IPS-18c (cell line): ENCODE measurements around the gene PHRF1.

ENCODE experiments used
- H3K4me3 ChIP-seq: 2 replicates; pipeline ENCODE4 v1.7.0; 2013; ENCODE audit warnings: low read depth, mild to moderate bottlenecking, low read length, moderate library complexity; ENCODE audit not compliant: insufficient read depth
- H3K9me3 ChIP-seq: one replicate; pipeline ENCODE4 v1.6.1; 2013; ENCODE audit warnings: mild to moderate bottlenecking, low read length, moderate library complexity; ENCODE audit not compliant: control insufficient read depth, insufficient read depth

The PHRF1 gene

DNA sequence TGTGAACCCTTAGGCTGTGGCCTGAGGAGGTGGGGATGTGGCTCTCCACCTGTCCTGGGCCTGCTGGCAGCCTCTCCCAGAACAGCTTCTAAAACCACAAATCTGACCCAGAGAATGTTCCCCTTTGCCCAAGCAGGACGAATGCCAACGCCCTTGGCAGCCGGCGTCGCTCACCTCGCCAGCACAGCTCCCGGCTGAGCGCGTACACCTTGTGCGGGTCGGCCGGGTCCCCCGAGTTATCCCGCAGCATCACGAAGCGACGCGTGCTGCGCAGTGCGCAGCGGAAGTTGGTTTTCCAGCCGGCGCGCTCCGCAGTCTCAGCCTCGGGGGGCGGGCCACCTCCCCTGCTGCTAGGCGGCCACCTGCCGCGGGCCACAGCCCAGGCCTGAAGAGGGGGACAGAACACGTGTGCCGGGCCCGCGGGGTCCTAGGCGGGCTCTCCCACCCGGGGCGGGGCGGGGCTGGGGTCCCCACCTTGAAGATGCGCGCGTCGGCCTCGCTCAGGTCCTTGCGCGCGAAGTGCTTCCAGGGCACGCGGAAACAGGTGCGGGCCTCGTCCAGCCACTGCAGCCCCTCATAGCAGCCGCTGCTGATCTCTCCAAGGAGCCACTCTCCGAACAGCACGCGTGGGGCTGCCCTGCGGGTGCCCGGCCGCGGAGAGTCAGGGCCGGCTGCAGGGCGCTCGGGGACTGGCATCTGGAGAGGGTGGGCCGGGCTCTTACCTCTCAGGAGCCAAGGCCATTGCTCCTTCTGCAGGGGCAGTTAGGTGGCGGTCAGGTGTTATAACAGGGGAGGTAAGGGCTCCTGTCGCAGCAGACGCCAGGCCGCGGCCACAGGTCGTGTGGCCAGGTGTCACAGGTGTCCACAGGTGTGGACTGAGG is 38.6 kb downstream of the PHRF1 start:
- H3K4me3 ChIP-seq = peak overlapping the region; percentile 96
- H3K9me3 ChIP-seq = no peaks in the 10 kb centered on the region

DNA sequence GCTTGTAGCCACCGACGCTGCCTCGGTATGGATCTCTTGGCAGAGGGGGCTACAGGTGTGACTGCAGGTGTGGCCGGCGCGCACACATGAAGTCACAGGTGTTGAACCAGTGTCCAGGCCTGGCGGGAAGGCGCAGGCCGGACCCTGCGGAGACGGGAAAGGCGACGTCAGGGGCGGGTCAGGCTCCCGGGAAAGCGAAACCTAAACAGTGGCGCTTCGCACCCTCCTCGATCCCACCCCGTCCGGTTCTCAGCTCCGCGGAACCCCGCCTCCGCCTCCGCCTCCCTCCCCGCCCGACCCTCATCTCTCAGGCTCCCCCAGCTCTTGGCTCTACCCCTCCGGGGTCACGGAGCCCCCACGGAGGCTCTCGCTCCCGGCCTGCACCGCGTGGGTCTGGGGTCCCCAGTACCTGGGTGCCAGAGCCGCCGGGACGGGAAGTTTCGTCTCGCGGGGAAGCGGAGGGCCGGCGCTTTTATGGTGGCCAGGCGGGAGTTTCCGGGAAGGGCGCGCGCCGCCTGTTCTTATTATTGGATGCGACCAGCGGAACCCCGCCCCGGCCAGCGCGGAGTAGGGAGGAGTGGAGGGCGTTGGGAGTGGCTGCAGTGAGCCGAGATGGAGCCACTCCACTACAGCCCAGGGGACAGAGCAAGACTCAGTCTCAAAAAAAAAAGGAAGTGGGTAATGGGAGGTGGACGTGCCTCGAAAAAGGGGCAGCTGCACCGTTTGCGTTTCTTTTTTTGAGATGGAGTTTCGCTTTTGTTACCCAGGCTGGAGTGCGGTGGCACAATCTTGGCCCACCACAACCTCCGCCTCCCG is 39.4 kb downstream of the PHRF1 start, which contains the start of gene IRF7:
Gene IRF7, minus strand, starts transcription at position 447 of the 816 bp plus-strand sequence. CDS start 586 bp downstream, outside the sequence.
- peak within 1 kb of the TSS; percentile 96 for H3K4me3 ChIP-seq
- H3K9me3 ChIP-seq = no peaks in the 10 kb centered on the region

DNA sequence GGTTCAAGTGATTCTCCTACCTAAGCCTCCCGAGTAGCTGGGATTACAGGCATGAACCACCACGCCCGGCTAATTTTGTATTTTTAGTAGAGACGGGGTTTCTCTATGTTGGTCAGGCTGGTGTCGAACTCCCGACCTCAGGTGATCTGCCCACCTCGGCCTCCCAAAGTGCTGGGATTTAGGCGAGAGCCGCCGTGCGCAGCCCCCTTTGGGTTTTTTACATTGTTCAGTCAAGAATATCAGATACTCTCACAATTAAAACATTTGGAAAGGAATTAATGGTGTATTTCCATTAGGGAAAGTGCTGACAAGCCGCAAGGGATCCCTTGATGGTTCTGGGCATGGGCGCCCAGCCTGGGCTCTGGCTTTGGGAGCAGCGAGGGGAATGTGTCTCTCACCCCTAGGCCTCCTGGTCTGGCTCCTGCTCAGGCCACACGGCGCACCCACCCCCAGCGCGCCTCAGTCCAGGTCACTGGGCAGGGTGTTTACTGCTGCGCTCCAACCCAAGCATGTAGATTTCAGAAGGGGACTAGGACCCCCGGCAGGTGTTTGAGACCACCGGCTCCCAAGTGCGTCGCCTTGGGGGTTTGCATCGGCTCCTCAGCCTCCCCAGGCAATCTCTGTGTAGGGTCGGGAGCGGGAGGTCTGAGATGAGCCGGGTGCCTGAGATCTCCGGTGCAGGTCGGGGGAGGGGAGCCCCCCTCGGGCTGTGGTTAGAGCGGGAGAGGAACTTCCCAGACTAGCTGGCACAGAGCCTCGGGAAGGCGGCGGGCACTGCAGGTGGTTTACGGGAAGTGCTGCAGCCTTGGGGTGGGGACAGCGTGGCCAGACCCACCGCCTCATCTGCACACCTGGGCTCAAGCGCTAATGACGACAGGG is 40.3 kb downstream of the PHRF1 start:
- Histone ChIP-seq H3K4me3 (no peak overlapping the region; the same call in 1 of the 2 replicates), H3K9me3 (no peaks in the 10 kb centered on the region)

DNA sequence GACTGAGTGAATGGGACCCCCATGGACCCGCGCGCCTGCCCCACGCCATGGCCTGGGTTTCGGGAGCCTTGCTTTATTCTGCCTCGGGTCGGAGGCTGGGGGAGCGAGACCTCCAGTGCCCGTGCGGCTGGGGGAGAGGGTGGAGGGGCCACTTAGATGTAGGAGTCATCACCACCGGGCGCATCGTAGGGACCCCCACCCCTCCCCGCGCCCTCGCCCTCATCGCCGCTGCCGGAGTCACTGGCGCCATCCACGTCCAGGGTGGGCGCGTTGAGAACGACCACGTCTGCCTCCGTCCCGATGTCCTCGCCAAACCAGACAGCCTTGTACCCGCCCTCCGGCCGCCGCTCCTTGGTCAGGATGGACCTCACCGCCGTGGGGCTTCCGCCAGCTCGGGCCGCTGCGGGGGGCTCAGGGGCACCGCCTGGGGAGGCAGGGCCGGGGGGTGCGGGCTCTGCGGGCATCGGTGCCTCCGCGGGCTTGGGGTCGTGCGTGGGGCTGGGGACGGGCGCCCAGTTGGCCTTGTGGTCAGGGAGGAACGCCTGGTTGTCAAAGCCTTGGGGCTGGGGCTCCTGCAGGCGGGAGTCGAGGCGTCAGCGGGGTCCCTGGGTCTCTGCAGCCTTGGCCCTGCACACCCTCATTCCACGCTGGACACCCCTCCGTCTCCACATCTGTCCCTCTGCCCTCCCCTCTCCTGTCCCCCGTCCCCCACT is 41.1 kb downstream of the PHRF1 start:
- H3K9me3 ChIP-seq = no peaks in the 10 kb centered on the region
- no peak overlapping the region for H3K4me3 ChIP-seq

DNA sequence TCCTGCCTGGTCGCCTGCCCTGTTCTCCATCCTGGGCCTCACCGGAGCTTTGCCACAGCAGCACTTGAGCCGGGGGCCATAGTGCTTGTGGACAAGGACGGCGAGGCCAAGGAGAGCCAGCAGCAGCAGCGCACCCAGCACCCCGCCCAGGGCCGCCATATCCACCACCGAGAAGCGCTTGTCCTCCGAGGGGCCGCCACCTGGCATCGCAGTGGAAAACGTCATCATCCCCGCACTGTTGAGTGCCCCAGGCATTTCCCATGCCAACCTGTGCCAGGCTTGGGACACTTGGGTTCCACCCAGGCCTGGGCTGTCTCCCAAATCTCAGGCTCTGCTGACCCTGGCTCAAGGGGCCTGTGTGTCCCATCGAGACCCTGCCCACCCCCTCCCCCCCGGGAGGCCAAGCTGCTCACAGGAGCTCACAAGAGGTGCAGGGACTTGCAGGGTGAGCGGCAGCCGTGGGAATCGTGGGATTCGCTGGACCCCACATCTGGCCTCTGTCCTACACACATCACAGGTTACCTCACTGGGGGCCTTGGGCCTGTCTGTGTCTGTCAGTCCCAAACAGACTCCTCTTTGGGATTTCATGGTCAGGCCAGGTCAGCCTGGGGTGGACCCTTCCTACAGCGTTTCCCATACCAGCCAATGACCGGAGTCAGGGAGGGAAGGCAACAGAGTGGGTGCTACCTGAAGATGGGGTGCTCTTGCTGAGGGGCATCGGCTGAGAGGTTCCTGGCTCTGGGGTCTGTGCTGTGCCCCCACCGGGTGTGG is 41.8 kb downstream of the PHRF1 start:
- no peak overlapping the region for H3K4me3 ChIP-seq
- H3K9me3 ChIP-seq = no peaks in the 10 kb centered on the region

DNA sequence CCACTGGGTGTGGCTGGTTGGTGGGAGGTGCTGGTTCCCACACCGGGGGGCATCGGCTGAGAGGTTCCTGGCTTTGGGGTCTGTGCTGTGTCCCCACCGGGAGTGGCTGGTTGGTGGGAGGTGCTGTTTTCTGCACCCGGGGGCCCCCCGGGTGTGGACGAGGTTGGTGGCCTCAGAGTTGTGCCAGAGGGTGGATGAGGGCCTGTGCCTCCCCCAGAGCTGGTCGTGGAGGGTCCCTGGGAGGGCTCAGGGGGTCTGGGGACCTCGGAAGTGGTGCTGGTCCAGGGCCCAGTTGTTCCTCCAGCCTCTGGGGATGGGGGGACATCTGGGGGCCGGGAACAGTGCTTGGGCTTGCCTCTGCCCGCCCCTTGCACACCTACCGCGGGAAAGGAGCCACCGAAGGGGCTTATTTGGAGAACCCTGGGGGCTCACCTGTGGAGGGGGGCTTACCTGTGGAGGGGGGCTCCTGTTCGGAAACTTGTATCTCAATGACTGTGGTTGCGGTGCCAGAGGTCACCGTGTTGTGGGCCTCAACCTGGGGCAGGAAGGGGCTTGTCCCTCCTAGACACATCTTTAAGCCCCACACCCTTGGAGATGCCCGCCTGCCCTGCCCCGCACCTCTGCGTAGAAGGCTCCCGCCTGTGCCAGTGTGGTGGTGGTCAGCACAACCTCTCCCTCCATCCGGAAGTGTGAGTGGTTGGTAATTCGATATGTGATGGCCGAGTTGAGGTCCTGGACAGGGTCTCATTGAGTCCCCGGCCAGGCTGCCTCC is 42.8 kb downstream of the PHRF1 start:
- H3K4me3 ChIP-seq = no peak overlapping the region

DNA sequence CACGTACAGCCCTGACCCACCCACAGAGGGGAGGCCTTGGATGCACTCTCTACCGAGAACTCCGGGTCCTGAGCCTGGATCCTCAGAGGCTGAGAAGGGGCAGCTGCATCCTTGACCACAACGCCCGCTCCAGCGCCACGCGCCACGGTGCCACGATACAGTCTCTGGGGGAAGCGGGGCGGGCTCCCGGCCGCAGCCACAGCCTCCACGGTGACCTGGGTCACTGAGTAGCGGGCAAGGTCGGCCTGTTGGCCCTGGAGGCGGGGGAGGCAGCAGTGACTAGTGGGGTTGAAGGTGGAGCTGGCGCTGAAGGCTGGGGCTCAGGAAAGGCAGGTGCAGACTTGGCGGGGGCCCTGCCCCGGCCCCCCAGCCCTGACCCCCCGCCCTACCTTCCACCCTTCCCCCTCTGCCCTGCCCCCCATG is 43.4 kb downstream of the PHRF1 start:
- Histone ChIP-seq H3K4me3 (no peak overlapping the region), H3K9me3 (no peaks in the 10 kb centered on the region)

More for the DNA sequence above, 42.8 kb downstream of the PHRF1 start:
- no peaks in the 10 kb centered on the region for H3K9me3 ChIP-seq

DNA sequence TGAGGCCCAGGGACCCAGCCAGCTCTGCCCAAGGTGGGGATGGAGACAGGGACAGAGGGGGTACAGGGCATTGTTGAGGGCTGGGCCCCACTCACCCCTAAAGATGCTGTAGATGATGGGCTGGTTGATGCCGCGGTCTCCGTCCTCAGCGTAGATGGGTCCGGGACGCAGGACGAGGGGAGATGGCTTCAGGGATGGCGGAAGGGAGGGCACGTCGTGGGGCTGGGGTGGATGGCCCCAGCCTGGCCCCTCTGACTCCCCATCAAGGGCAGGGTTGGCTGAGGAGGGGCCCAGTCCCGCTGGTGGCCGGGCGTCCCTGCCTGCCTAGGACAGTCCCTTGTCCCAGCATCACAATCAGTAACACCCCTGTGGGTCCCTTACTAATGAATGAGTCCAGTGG is 43.9 kb downstream of the PHRF1 start:
- no peak overlapping the region for H3K4me3 ChIP-seq
- no peaks in the 10 kb centered on the region for H3K9me3 ChIP-seq

DNA sequence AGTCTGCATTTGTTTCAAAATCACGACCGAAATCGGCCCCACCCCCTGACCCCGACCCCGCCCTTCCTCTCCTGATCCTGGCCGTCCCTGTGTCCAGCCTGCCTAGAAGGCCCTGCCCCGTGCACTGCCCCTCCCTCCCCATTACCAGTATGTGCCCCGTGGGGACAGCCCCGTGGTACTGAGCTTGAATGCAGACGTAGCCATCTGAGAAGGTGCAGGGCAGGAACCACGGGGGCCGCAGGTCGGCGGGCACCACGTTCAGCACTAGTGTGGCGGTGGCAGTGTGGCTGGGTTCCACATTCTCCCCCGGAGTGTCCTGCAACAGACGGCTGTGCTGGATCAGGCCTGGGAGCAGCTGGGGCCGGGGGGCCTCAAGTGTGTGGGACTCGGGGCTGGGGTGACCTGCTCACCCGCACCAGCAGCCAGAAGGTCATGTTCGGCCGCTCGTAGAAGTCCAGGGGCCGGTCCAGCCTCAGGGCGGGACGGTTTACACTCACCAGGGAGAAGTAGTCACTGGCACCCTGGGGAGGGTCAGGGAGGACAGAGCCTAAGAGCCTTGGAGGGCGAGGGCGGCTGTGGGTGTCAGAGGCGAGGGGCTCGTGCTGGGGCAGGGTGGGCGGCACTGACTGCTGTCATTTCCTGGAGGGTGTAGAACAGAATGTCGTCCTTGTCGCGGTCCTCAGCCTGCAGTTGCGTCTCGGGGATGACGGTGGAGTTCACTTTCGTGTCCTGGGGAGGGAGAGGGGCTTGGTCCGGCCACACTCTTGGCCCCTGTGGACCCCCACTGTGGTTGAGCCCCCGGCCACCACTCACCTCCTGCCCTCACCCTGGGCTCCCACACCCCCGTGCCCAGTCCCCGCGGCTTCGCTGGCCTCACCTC is 44.9 kb downstream of the PHRF1 start:
- Histone ChIP-seq H3K9me3 (no peaks in the 10 kb centered on the region), H3K4me3 (no peak overlapping the region)

DNA sequence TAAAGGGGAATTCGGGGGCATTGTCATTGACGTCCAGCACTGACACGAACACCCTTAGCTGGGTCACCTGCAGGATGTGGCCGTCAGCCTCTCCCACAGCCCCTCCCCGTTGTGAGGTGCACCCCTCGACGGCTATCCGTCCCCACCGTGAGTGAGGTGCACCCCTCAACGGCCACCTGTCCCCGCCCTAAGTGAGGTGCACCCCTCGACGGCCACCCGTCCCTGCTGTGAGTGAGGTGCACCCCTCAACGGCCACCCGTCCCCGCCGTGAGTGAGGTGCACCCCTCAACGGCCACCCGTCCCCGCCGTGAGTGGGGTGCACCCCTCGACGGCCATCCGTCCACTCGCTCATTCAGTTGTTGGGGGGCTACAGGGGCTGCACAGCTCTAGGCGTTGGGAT is 45.6 kb downstream of the PHRF1 start:
- Histone ChIP-seq H3K9me3 (no peaks in the 10 kb centered on the region), H3K4me3 (no peak overlapping the region)

DNA sequence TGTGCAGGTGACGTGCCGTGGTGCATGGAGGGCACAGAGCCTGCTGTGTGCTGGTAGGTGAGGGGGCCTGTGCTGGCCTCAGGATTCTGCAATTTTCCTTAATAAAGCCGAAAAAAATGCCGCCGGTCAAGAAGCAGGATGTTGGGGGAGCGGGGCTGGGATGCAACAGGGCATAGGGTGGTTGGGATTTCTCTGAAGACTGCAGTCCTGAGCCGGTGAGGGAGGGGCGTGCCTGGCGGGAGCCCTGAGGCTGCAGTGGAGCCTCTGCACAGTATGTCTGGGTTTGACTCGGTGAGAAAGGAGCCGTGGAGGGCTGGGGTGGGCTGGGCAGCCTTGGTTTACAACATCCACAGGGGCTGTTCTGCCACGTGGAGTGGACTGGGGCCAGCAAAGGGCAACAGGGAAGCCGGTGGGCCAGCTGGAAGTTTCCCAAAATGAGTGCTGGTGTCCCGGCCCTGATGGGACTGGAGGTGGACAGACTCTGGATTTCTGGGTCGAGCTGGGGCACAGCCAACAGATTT is 47.1 kb downstream of the PHRF1 start:
- H3K9me3 ChIP-seq = no peaks in the 10 kb centered on the region
- no peak overlapping the region for H3K4me3 ChIP-seq

DNA sequence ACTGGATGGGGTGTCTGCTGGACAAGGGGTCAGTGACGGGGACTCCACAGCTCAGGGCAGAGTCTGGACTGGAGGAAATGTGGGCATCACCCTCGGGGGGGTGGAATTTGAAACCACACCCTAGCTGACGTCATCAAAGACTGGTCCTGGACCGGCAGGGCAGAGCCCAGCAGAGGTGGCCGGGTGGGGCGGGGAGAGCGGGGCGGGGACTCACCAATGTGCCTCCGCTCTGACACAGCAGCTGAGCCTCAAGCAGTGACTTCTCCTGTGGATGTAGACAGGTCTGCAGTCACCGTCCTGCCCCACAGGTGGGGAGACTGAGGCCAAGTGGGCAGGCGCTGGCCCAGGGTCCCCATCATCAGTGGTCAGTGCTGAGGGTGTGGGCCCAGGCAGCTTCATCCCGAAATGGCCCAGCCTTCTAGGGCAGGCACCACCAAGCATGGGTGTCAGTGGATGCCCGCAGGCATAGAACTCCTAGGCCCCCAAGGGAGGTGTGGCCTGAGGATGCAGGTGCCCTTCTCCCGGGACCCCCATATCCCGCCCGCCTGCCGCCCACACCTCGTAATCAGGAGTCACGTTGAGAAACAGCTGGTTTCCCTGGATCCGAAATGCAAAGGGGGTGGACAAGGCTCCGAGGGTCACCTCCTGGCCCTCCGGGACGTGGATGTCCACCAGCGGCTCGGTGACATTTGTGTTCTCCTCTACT is 47.9 kb downstream of the PHRF1 start:
- Histone ChIP-seq H3K4me3 (no peak overlapping the region), H3K9me3 (no peaks in the 10 kb centered on the region)

DNA sequence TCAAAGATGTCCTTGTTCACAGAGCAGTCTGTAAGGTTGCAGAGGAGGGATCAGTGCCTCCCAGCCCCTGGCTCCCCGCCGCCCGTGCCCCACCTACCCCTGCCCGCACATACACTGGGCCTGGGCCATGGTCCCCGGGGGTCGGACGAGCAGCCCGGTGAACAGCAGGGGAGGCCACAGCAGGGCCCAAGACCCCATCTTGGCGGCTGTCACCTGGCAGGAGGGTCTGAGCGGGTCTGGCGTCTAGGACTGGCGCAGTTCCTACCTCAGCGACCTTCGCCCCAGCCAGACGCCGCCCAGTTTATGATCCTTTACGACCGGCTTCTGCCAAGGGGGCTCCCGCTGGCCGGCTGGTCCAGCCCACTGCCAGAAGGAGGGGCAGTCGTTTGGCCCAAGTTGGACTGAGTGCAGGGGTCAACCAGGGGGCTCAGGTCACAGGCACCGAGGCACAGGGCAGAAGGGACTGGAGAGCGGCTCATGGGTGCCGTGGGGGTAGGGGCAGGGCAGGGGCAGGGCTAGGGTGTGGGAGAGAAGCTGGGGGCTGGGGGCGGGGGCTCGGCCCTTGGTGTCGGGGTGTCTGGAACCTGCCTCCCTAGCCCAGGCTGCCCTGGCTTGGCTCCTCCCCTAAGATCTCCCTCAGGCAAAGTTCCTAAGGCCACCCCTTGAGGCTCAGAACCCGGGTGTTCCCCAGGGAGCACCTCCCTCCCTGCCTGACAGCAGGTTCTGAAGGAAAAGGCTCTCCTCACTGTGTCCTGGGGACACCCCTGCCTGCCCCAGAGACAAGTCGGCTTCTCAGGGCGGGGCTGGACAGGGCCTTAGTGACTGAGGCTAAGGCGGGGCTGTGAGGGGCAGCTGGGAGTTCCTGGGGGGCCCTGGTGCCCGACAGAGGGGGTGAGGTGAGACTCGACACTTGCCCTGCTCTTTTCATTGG is 48.7 kb downstream of the PHRF1 start, which contains the start of gene CDHR5:
Gene CDHR5, minus strand, starts transcription at position 251 of the 931 bp plus-strand sequence. Its CDS starts 53 bp downstream, at position 198.
- H3K4me3 ChIP-seq = no peak within 1 kb of the TSS
- H3K9me3 ChIP-seq = no peaks in the 10 kb centered on the region
